ENCODE measurements around the gene CYP21A2.
"Not testable (repeated sequence)": the region's sequence is repeated elsewhere in the genome, so short reads cannot be mapped to it uniquely, and the experiment has no call there.

CYP21A2 gene

GRCh38 chr6:32007086-32007485, 31.1 kb upstream of the CYP21A2 start:
- H3K36me3 ChIP-seq (ENCODE audit: control insufficient read depth in 5 of 5, insufficient read depth in 5 of 5, low read length in 5 of 5); H3K9me3 ChIP-seq (ENCODE audit: control insufficient read depth in 5 of 5, low read length in 5 of 5); H3K9ac ChIP-seq (ENCODE audit: low read length in 5 of 5); H3K27me3 ChIP-seq (ENCODE audit: control insufficient read depth in 5 of 5, insufficient read depth in 4 of 5, low read length in 5 of 5); H3K27ac ChIP-seq (ENCODE audit: low read depth, low read length); H3K4me1 ChIP-seq (ENCODE audit: control insufficient read depth in 5 of 5, insufficient read depth in 5 of 5, low read length in 5 of 5); H3K4me3 ChIP-seq (ENCODE audit: low read depth in 1 of 5, low read length in 5 of 5): not testable (repeated sequence)

GRCh38 chr6:32008037-32008436, 30.2 kb upstream of the CYP21A2 start:
- not testable (repeated sequence) for H3K9me3 ChIP-seq (ENCODE audit: control insufficient read depth in 5 of 5, low read length in 5 of 5); H3K27ac ChIP-seq (ENCODE audit: low read depth, low read length); H3K9ac ChIP-seq (ENCODE audit: low read length in 5 of 5); H3K36me3 ChIP-seq (ENCODE audit: control insufficient read depth in 5 of 5, insufficient read depth in 5 of 5, low read length in 5 of 5); H3K4me3 ChIP-seq (ENCODE audit: low read depth in 1 of 5, low read length in 5 of 5); H3K27me3 ChIP-seq (ENCODE audit: control insufficient read depth in 5 of 5, insufficient read depth in 4 of 5, low read length in 5 of 5); H3K4me1 ChIP-seq (ENCODE audit: control insufficient read depth in 5 of 5, insufficient read depth in 5 of 5, low read length in 5 of 5)

GRCh38 chr6:32008616-32009015, 29.6 kb upstream of the CYP21A2 start:
- not testable (repeated sequence) for H3K4me3 ChIP-seq (ENCODE audit: low read depth in 1 of 5, low read length in 5 of 5); H3K27ac ChIP-seq (ENCODE audit: low read depth, low read length); H3K36me3 ChIP-seq (ENCODE audit: control insufficient read depth in 5 of 5, insufficient read depth in 5 of 5, low read length in 5 of 5); H3K9me3 ChIP-seq (ENCODE audit: control insufficient read depth in 5 of 5, low read length in 5 of 5); H3K9ac ChIP-seq (ENCODE audit: low read length in 5 of 5); H3K27me3 ChIP-seq (ENCODE audit: control insufficient read depth in 5 of 5, insufficient read depth in 4 of 5, low read length in 5 of 5); H3K4me1 ChIP-seq (ENCODE audit: control insufficient read depth in 5 of 5, insufficient read depth in 5 of 5, low read length in 5 of 5)

GRCh38 chr6:32009537-32009936, 28.7 kb upstream of the CYP21A2 start:
- H3K27ac ChIP-seq (ENCODE audit: low read depth, low read length); H3K4me3 ChIP-seq (ENCODE audit: low read depth in 1 of 5, low read length in 5 of 5): not testable (repeated sequence)

GRCh38 chr6:32010856-32011530, 27.2 kb upstream of the CYP21A2 start:
- H3K9me3 ChIP-seq (ENCODE audit: control insufficient read depth in 5 of 5, low read length in 5 of 5); H3K27me3 ChIP-seq (ENCODE audit: control insufficient read depth in 5 of 5, insufficient read depth in 4 of 5, low read length in 5 of 5); H3K4me3 ChIP-seq (ENCODE audit: low read depth in 1 of 5, low read length in 5 of 5); H3K4me1 ChIP-seq (ENCODE audit: control insufficient read depth in 5 of 5, insufficient read depth in 5 of 5, low read length in 5 of 5); H3K36me3 ChIP-seq (ENCODE audit: control insufficient read depth in 5 of 5, insufficient read depth in 5 of 5, low read length in 5 of 5); H3K9ac ChIP-seq (ENCODE audit: low read length in 5 of 5); H3K27ac ChIP-seq (ENCODE audit: low read depth, low read length): not testable (repeated sequence)

More at GRCh38 chr6:32009537-32009936, 28.7 kb upstream of the CYP21A2 start:
- not testable (repeated sequence) for H3K9ac ChIP-seq (ENCODE audit: low read length in 5 of 5); H3K9me3 ChIP-seq (ENCODE audit: control insufficient read depth in 5 of 5, low read length in 5 of 5); H3K27me3 ChIP-seq (ENCODE audit: control insufficient read depth in 5 of 5, insufficient read depth in 4 of 5, low read length in 5 of 5); H3K4me1 ChIP-seq (ENCODE audit: control insufficient read depth in 5 of 5, insufficient read depth in 5 of 5, low read length in 5 of 5); H3K36me3 ChIP-seq (ENCODE audit: control insufficient read depth in 5 of 5, insufficient read depth in 5 of 5, low read length in 5 of 5)

- not testable (repeated sequence) for H3K36me3 ChIP-seq (ENCODE audit: control insufficient read depth in 5 of 5, insufficient read depth in 5 of 5, low read length in 5 of 5); H3K9ac ChIP-seq (ENCODE audit: low read length in 5 of 5); H3K4me1 ChIP-seq (ENCODE audit: control insufficient read depth in 5 of 5, insufficient read depth in 5 of 5, low read length in 5 of 5); H3K4me3 ChIP-seq (ENCODE audit: low read depth in 1 of 5, low read length in 5 of 5); H3K9me3 ChIP-seq (ENCODE audit: control insufficient read depth in 5 of 5, low read length in 5 of 5); H3K27me3 ChIP-seq (ENCODE audit: control insufficient read depth in 5 of 5, insufficient read depth in 4 of 5, low read length in 5 of 5); H3K27ac ChIP-seq (ENCODE audit: low read depth, low read length)
These were observed 25.1 kb upstream of the CYP21A2 start for GRCh38 chr6:32012941-32013617.

- H3K4me1 ChIP-seq (ENCODE audit: control insufficient read depth in 5 of 5, insufficient read depth in 5 of 5, low read length in 5 of 5); H3K9me3 ChIP-seq (ENCODE audit: control insufficient read depth in 5 of 5, low read length in 5 of 5); H3K27me3 ChIP-seq (ENCODE audit: control insufficient read depth in 5 of 5, insufficient read depth in 4 of 5, low read length in 5 of 5); H3K4me3 ChIP-seq (ENCODE audit: low read depth in 1 of 5, low read length in 5 of 5); H3K27ac ChIP-seq (ENCODE audit: low read depth, low read length); H3K9ac ChIP-seq (ENCODE audit: low read length in 5 of 5); H3K36me3 ChIP-seq (ENCODE audit: control insufficient read depth in 5 of 5, insufficient read depth in 5 of 5, low read length in 5 of 5): not testable (repeated sequence)
These were observed 24.5 kb upstream of the CYP21A2 start for GRCh38 chr6:32013738-32014137.

GRCh38 chr6:32014547-32014946, 23.7 kb upstream of the CYP21A2 start, which contains the start of gene C4B:
Gene C4B, plus strand, starts transcription at chr6:32014795. Its CDS starts 51 bp downstream, at chr6:32014846.
- not testable (repeated sequence) for H3K27ac ChIP-seq (ENCODE audit: low read depth, low read length); H3K36me3 ChIP-seq (ENCODE audit: control insufficient read depth in 5 of 5, insufficient read depth in 5 of 5, low read length in 5 of 5); H3K4me1 ChIP-seq (ENCODE audit: control insufficient read depth in 5 of 5, insufficient read depth in 5 of 5, low read length in 5 of 5); H3K9me3 ChIP-seq (ENCODE audit: control insufficient read depth in 5 of 5, low read length in 5 of 5); H3K9ac ChIP-seq (ENCODE audit: low read length in 5 of 5); H3K4me3 ChIP-seq (ENCODE audit: low read depth in 1 of 5, low read length in 5 of 5); H3K27me3 ChIP-seq (ENCODE audit: control insufficient read depth in 5 of 5, insufficient read depth in 4 of 5, low read length in 5 of 5)

GRCh38 chr6:32022100-32022499, 16.1 kb upstream of the CYP21A2 start:
- H3K9me3 ChIP-seq (ENCODE audit: control insufficient read depth in 5 of 5, low read length in 5 of 5); H3K27me3 ChIP-seq (ENCODE audit: control insufficient read depth in 5 of 5, insufficient read depth in 4 of 5, low read length in 5 of 5); H3K27ac ChIP-seq (ENCODE audit: low read depth, low read length); H3K36me3 ChIP-seq (ENCODE audit: control insufficient read depth in 5 of 5, insufficient read depth in 5 of 5, low read length in 5 of 5); H3K4me3 ChIP-seq (ENCODE audit: low read depth in 1 of 5, low read length in 5 of 5); H3K9ac ChIP-seq (ENCODE audit: low read length in 5 of 5); H3K4me1 ChIP-seq (ENCODE audit: control insufficient read depth in 5 of 5, insufficient read depth in 5 of 5, low read length in 5 of 5): not testable (repeated sequence)

GRCh38 chr6:32028631-32029030, 9.6 kb upstream of the CYP21A2 start:
- not testable (repeated sequence) for H3K9me3 ChIP-seq (ENCODE audit: control insufficient read depth in 5 of 5, low read length in 5 of 5); H3K27me3 ChIP-seq (ENCODE audit: control insufficient read depth in 5 of 5, insufficient read depth in 4 of 5, low read length in 5 of 5); H3K27ac ChIP-seq (ENCODE audit: low read depth, low read length); H3K4me3 ChIP-seq (ENCODE audit: low read depth in 1 of 5, low read length in 5 of 5); H3K9ac ChIP-seq (ENCODE audit: low read length in 5 of 5); H3K36me3 ChIP-seq (ENCODE audit: control insufficient read depth in 5 of 5, insufficient read depth in 5 of 5, low read length in 5 of 5); H3K4me1 ChIP-seq (ENCODE audit: control insufficient read depth in 5 of 5, insufficient read depth in 5 of 5, low read length in 5 of 5)

Measured in subcutaneous abdominal adipose tissue (tissue), 5 donors.